GM19328 (cell line): ENCODE results near the gene EPB41L2.
A peak's percentile ranks its signal among the peaks of the same experiment; 100 is the strongest.

ENCODE experiments used
- ATAC-seq: cut with Tn5 transposase; IDR thresholded peaks from one replicate; pipeline ENCODE4 v1.9.1; 2021; ENCODE audit warnings: mild to moderate bottlenecking, moderate library complexity; ENCODE audit not compliant: unreplicated experiment

The EPB41L2 gene

GRCh38 chr6:130879826-130880225 lies 183.2 kb downstream of the EPB41L2 start:
- ATAC-seq: no peak

GRCh38 chr6:130873746-130874145 lies 189.3 kb downstream of the EPB41L2 start:
- no peak for ATAC-seq

- no peak for ATAC-seq
Observed at GRCh38 chr6:130872250-130873095, 190.6 kb downstream of the EPB41L2 start.

GRCh38 chr6:130870179-130870880 lies 192.7 kb downstream of the EPB41L2 start:
- no peak for ATAC-seq

- no peak for ATAC-seq
Observed at GRCh38 chr6:130869681-130870080, 193.4 kb downstream of the EPB41L2 start.

- no peak for ATAC-seq
Observed at GRCh38 chr6:130865793-130866192, 197.3 kb downstream of the EPB41L2 start.

GRCh38 chr6:130864344-130864743 lies 198.7 kb downstream of the EPB41L2 start:
- ATAC-seq: no peak

- ATAC-seq: no peak
Observed at GRCh38 chr6:130863415-130864230, 199.4 kb downstream of the EPB41L2 start.

GRCh38 chr6:130862370-130862769 lies 200.7 kb downstream of the EPB41L2 start:
- ATAC-seq: no peak

- ATAC-seq: no peak
Observed at GRCh38 chr6:130859161-130859867, 203.7 kb downstream of the EPB41L2 start.

GRCh38 chr6:130858498-130859160 lies 204.4 kb downstream of the EPB41L2 start:
- no peak for ATAC-seq

GRCh38 chr6:130858054-130858453 lies 205.0 kb downstream of the EPB41L2 start:
- no peak for ATAC-seq

- no peak for ATAC-seq
Observed at GRCh38 chr6:130853555-130854183, 209.4 kb downstream of the EPB41L2 start.

- ATAC-seq: no peak
Observed at GRCh38 chr6:130852844-130853554, 210.0 kb downstream of the EPB41L2 start.

- no peak for ATAC-seq
Observed at GRCh38 chr6:130851026-130851425, 212.0 kb downstream of the EPB41L2 start.

GRCh38 chr6:130849594-130849993 lies 213.5 kb downstream of the EPB41L2 start:
- ATAC-seq: no peak

GRCh38 chr6:130848945-130849344 lies 214.1 kb downstream of the EPB41L2 start:
- ATAC-seq: peak; percentile 71

GRCh38 chr6:130847001-130847910 lies 215.8 kb downstream of the EPB41L2 start:
- no peak for ATAC-seq
